ENCODE measurements around the gene TMEM223. TPM values are rescaled to one million over a fixed set of nuclear protein-coding genes. Genes with fewer than 3 reads are reported as not detected.

TMEM223 gene
- total RNA-seq, 1 donor from 2014 or later, result 18.6 TPM

- Mint-ChIP-seq H3K9me3 (ENCODE audit: low read depth) (no peaks in the 10 kb centered on the region), H3K36me3 (ENCODE audit: insufficient read depth) (peaks cover 9% of the 10 kb centered on the region), H3K27me3 (no peaks in the 10 kb centered on the region), H3K4me3 (ENCODE audit: low read depth) (no peak overlapping the region), H3K27ac (no peak overlapping the region), H3K4me1 (ENCODE audit: low read depth) (no peaks in the 10 kb centered on the region)
- no peak for DNase-seq (ENCODE audit: low spot score, unreplicated experiment)
- no peak for TF ChIP-seq CTCF (IDR thresholded peaks at IDR 0.05; ENCODE audit: unreplicated experiment)
Measured at GRCh38 chr11:62817129-62817528, 25.3 kb upstream of the TMEM223 start.

DNA sequence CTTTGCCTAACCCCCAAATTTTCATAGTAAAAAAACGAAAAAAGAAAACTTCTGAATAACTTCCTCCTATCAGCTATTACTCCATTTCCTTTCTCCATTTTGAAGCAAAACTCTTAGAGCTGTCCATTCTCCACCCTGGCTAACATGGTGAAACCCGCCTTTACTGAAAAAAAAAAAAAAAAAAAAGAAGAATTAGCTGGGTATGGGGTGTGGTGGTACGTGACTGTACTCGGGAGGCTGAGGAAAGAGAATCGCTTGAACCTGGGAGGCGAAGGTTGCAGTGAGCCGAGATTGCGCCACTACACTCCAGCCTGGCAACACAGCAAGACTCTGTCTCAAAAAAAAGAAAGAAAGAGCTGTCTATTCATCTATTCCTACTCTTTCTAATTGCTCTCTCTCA is 24.8 kb upstream of the TMEM223 start:
- Mint-ChIP-seq H3K9me3 (ENCODE audit: low read depth) (no peaks in the 10 kb centered on the region), H3K27me3 (no peaks in the 10 kb centered on the region), H3K27ac (no peak overlapping the region), H3K4me1 (ENCODE audit: low read depth) (no peaks in the 10 kb centered on the region), H3K4me3 (ENCODE audit: low read depth) (no peak overlapping the region), H3K36me3 (ENCODE audit: insufficient read depth) (peaks cover 9% of the 10 kb centered on the region)
- no peak for DNase-seq (ENCODE audit: low spot score, unreplicated experiment)
- no peak for TF ChIP-seq CTCF (IDR thresholded peaks at IDR 0.05; ENCODE audit: unreplicated experiment)

DNA sequence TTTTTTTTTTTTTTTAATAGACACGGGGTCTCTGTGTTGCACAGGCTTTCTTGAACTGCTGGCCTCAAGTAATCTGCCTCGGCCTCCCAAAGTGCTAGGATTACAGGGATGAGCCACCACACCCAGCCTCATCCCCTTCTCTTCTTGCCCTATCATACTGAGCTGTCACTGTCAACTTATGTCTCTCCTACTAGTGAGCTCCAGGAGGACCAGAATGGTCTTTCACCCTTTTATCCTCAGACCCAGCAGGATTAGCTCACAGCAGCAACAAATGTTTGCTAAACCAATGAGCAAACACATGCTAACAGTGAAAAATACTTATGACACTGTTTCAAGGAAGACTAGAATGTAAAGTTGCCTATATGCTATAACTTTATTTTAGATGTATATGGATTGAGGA is 19.9 kb upstream of the TMEM223 start:
- Mint-ChIP-seq H3K4me1 (ENCODE audit: low read depth) (no peaks in the 10 kb centered on the region), H3K27ac (no peak overlapping the region), H3K9me3 (ENCODE audit: low read depth) (no peaks in the 10 kb centered on the region), H3K27me3 (no peaks in the 10 kb centered on the region), H3K4me3 (ENCODE audit: low read depth) (no peak overlapping the region), H3K36me3 (ENCODE audit: insufficient read depth) (no peaks in the 10 kb centered on the region)
- no peak for DNase-seq (ENCODE audit: low spot score, unreplicated experiment)
- TF ChIP-seq CTCF (IDR thresholded peaks at IDR 0.05; ENCODE audit: unreplicated experiment), result no peak

DNA sequence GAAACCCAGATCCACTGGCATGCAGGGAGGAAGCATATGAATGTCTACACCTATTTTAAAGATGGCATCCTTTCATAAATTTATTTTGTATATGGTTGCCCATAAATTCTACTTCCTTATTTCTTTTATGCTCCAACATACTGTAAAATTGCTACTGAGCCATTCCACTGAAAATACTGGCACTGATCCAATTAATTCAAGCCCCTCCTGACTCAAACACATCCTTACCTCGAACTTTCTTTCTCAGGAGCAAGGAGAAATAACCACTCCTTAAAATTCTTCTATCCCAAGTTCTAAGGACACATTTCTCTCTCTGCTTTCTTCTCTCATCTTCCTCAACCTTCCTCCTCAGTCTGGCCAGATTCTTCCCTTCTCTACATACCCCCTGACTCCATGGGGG is 18.9 kb upstream of the TMEM223 start:
- TF ChIP-seq CTCF (IDR thresholded peaks at IDR 0.05; ENCODE audit: unreplicated experiment), result no peak
- peaks cover 4% of the 10 kb centered on the region for H3K4me1 Mint-ChIP-seq (ENCODE audit: low read depth)
- H3K4me3 Mint-ChIP-seq (ENCODE audit: low read depth), result no peak overlapping the region
- no peak for DNase-seq (ENCODE audit: low spot score, unreplicated experiment)
- H3K36me3 Mint-ChIP-seq (ENCODE audit: insufficient read depth), result no peaks in the 10 kb centered on the region
- H3K27ac Mint-ChIP-seq, result no peak overlapping the region
- no peaks in the 10 kb centered on the region for H3K9me3 Mint-ChIP-seq (ENCODE audit: low read depth)
- H3K27me3 Mint-ChIP-seq, result no peaks in the 10 kb centered on the region

DNA sequence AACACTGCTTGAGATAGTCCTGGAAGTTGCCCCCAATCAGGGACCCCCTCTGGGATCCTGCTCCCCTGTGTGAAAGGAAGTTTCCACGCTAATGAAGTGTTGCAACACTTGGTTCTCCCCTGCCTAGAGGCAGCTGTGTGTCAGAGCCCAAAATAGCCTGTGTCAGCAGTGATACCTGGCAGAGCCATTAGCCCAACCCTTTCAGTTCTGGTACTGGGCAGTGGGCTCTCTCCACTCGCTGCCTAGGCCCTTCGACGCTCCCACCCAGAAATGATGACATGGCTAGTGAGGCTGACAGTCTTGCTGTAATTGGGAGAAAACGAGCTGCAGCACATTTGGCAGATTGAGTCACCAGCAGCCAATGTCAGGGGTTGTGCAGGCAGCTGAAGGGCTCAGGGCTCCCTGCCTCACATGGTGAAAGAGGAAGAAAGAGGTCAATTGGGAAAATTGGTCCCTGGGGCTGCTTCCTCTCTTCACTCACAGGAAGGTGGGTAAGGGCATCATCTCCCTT is 14.9 kb upstream of the TMEM223 start:
- Mint-ChIP-seq H3K27ac (peak overlapping the region; percentile 99), H3K27me3 (no peaks in the 10 kb centered on the region), H3K9me3 (ENCODE audit: low read depth) (no peaks in the 10 kb centered on the region), H3K4me1 (ENCODE audit: low read depth) (peaks cover 14% of the 10 kb centered on the region), H3K4me3 (ENCODE audit: low read depth) (peak overlapping the region; percentile 97), H3K36me3 (ENCODE audit: insufficient read depth) (peaks cover 6% of the 10 kb centered on the region)
- TF ChIP-seq CTCF (IDR thresholded peaks at IDR 0.05; ENCODE audit: unreplicated experiment), result no peak
- no peak for DNase-seq (ENCODE audit: low spot score, unreplicated experiment)

Data from progenitor cell of endocrine pancreas (in vitro differentiated cells).